Aorta (tissue), 5 donors: ENCODE results near the gene ELMO1. TPM values are rescaled to one million over a fixed set of nuclear protein-coding genes. Genes with fewer than 3 reads are reported as not detected.

ENCODE experiments used
- ATAC-seq: fragments of 200-7000 bp; cut with Tn5 transposase; one replicate; pipeline ENCODE4 v1.9.1; 2022; ENCODE audit warnings: moderate library complexity; ENCODE audit not compliant: low FRiP score
- DNase-seq, 2 donors: peaks; one replicate each; pipeline ENCODE4 v3.0.0-alpha.2; 2020
- H3K27ac ChIP-seq, 2 donors: one replicate each; pipeline ENCODE4 v1.5.1; 2013; ENCODE audit warnings: low read length in 2 of 2, mild to moderate bottlenecking in 2 of 2, moderate library complexity in 2 of 2, control low read depth in 1 of 2, inconsistent platforms in 1 of 2, low read depth in 1 of 2
- H3K27me3 ChIP-seq, 2 donors: one replicate each; pipeline ENCODE4 v1.6.1; 2013; ENCODE audit warnings: control low read depth in 1 of 2, low read length in 1 of 2, mild to moderate bottlenecking in 1 of 2, moderate library complexity in 1 of 2; ENCODE audit not compliant: insufficient read depth in 2 of 2, control insufficient read depth in 1 of 2
- H3K36me3 ChIP-seq, 2 donors: one replicate each; pipeline ENCODE4 v1.6.1; 2013; ENCODE audit warnings: control low read depth in 1 of 2, low read length in 1 of 2, mild to moderate bottlenecking in 1 of 2; ENCODE audit not compliant: insufficient read depth in 2 of 2, control insufficient read depth in 1 of 2
- H3K4me1 ChIP-seq, 2 donors: one replicate each; pipeline ENCODE4 v1.6.1; 2013; ENCODE audit warnings: low read length in 2 of 2, control low read depth in 1 of 2, mild to moderate bottlenecking in 1 of 2, moderate library complexity in 1 of 2; ENCODE audit not compliant: insufficient read depth in 2 of 2, control insufficient read depth in 1 of 2
- H3K4me3 ChIP-seq, 2 donors: one replicate each; pipeline ENCODE4 v1.5.1; 2013; ENCODE audit warnings: low read length in 2 of 2, control low read depth in 1 of 2, mild to moderate bottlenecking in 1 of 2
- H3K9me3 ChIP-seq: one replicate; pipeline ENCODE4 v1.6.1; 2013; ENCODE audit warnings: mild to moderate bottlenecking, low read length; ENCODE audit not compliant: control insufficient read depth
- WGBS, 2 donors: extraction: QIAGEN DNeasy Blood & Tissue Kit; methylation state at CpG; one replicate each; pipeline ENCODE4 v1.1.7; 2013; 5-methylcytosine and 5-hydroxymethylcytosine counted together
- intact Hi-C, 2 donors: fragments of 100-400 bp; cut with DNase I; formaldehyde crosslinking; loops; one replicate each; pipeline versions ENCODE4 v1.14.2 to v1.15.0; 2022
- polyA plus RNA-seq, 2 donors: library from polyadenylated mRNA; stranded (reverse); fragments of 200-250 nt; gene quantifications; one replicate each; pipeline ENCODE4 v1.2.3, GENCODE V29; 2013
- total RNA-seq, 2 donors: library from RNA; stranded (reverse); fragmentation: NEBNext Ultra II Directional; extraction: Animal tissue kit (Norgen Biotek cat#: 25700); gene quantifications; one replicate each; pipeline ENCODE4 v1.2.1, GENCODE V29; 2021
- donor health status: healthy with polysubstance abuse.
- donor health status: Bipolar disorder and iron deficiency.
- donor health status: DM: no; HTN: no; CAD: no.
- donor health status: DM: no; HTN: no; CAD: no.
- donor health status: DM: yes; HTN: yes; CAD: no.

ELMO1 gene
- total and polyA plus RNA-seq, 4 donors, result 1.8 to 86.9 (median 24.8) TPM

DNA sequence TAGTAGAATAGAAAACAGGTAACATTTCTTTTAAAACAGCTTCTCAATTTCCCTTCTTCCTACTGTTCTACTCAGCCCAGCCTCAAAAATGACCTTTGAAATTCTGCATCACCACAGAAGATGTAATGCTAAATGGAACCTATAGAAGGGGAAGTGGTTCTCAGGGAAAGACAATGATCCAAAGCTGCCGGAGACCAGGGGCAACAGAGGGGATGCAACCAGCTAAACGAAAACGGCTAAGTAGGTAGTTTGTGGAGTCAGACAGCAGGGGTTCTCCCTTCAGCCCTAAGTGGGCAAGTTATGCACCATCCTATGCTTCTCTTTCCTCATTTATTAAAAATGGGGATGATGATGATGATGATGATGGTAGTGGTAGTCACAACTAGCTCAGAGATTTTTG is 214.3 kb downstream of the ELMO1 start:
- Histone ChIP-seq H3K4me1 (no peaks in the 10 kb centered on the region), H3K36me3 (no peaks in the 10 kb centered on the region), H3K27ac (no peak overlapping the region), H3K27me3 (no peaks in the 10 kb centered on the region), H3K9me3 (no peaks in the 10 kb centered on the region), H3K4me3 (no peak overlapping the region)
- no peak for ATAC-seq
- WGBS, 2 donors, result 57 to 62% methylated on average over 3 of the region's 3 CpGs
- DNase-seq, result no peak
- intact Hi-C loops, result loop anchor here (2.0 to 10.0 kb wide), 3 partner anchors 260 to 600 kb away; no protein-coding TSS in a partner anchor

DNA sequence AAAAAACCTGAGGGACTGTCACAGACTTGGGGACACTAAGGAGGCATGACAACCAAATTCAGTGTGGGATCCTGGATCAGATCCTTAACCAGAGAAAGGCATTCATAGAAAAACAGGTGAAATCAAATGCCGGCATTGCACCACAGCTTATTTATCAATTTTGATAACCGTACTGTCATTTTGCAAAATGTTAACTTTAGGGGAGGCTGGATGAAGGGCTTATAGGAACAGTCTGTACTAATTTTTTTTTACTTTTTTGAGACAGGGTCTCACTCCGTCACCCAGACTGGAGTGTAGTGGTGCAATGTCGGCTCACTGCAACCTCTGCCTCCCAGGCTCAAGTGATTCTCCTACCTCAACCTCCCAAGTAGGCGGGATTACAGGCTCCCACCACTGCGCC is 217.1 kb downstream of the ELMO1 start:
- Histone ChIP-seq H3K4me1 (no peaks in the 10 kb centered on the region), H3K36me3 (no peaks in the 10 kb centered on the region), H3K4me3 (no peak overlapping the region), H3K27ac (no peak overlapping the region), H3K9me3 (no peaks in the 10 kb centered on the region), H3K27me3 (no peaks in the 10 kb centered on the region)
- ATAC-seq, result no peak
- no peak for DNase-seq
- intact Hi-C loops, result loop anchor here in 1 of 2 donors (10.0 kb wide), 2 partner anchors 263 to 603 kb away; no protein-coding TSS in a partner anchor
- WGBS, 2 donors, result 99% methylated on average over 6 of the region's 6 CpGs

DNA sequence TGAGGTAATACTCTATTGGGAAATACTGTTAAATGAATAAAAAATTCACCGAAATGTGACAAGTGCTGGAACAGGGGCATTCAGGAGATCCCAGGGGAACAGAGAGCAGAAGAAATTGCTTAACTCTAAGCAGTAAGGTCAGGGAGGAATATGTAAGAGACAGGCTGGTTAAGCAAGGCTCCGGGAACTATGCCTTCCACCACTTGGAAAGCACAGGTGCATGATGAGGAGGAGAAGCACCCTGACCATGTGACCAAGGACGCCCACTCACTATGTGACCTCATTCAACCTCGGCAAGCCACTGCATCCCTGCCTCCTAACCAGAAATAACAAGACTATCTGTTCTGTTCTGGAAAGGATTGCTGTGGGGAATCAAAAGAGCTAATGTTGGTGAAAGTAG is 218.4 kb downstream of the ELMO1 start:
- H3K27me3 ChIP-seq, result no peaks in the 10 kb centered on the region
- no peaks in the 10 kb centered on the region for H3K9me3 ChIP-seq
- H3K4me3 ChIP-seq, result no peak overlapping the region
- intact Hi-C loops, result loop anchor here in 1 of 2 donors (10.0 kb wide), 2 partner anchors 265 to 605 kb away; no protein-coding TSS in a partner anchor
- ATAC-seq (no peak), DNase-seq (no peak)
- H3K36me3 ChIP-seq, result no peaks in the 10 kb centered on the region
- WGBS, 2 donors, result 46 to 52% methylated on average over 4 of the region's 4 CpGs
- H3K27ac ChIP-seq, result no peak overlapping the region
- H3K4me1 ChIP-seq, result no peaks in the 10 kb centered on the region

DNA sequence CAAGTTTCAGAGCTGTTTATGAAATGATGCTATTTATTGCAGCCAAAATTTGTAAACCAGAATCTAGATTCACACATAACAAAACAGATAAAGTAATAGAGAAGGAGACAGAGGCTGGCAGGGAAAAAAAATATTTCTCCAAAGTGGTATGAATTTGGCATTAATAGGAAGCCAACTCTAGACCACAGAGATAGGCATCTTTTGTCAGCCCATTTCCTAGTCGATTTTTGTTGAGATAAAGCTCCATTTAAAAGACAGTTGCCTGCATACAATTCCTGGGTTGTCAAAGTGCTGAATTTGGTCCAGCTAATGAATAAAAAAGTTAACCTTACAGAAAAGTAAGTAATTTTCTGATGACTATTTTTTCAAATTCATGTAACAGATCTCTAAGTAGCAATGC is 219.3 kb downstream of the ELMO1 start:
- WGBS, 2 donors, result 25 to 29% methylated on average over 1 of the region's 1 CpG
- H3K27me3 ChIP-seq, result no peaks in the 10 kb centered on the region
- H3K36me3 ChIP-seq, result no peaks in the 10 kb centered on the region
- DNase-seq, result no peak
- no peaks in the 10 kb centered on the region for H3K4me1 ChIP-seq
- no peaks in the 10 kb centered on the region for H3K9me3 ChIP-seq
- intact Hi-C loops, result no loop called here
- ATAC-seq, result no peak
- no peak overlapping the region for H3K4me3 ChIP-seq
- H3K27ac ChIP-seq, result no peak overlapping the region

DNA sequence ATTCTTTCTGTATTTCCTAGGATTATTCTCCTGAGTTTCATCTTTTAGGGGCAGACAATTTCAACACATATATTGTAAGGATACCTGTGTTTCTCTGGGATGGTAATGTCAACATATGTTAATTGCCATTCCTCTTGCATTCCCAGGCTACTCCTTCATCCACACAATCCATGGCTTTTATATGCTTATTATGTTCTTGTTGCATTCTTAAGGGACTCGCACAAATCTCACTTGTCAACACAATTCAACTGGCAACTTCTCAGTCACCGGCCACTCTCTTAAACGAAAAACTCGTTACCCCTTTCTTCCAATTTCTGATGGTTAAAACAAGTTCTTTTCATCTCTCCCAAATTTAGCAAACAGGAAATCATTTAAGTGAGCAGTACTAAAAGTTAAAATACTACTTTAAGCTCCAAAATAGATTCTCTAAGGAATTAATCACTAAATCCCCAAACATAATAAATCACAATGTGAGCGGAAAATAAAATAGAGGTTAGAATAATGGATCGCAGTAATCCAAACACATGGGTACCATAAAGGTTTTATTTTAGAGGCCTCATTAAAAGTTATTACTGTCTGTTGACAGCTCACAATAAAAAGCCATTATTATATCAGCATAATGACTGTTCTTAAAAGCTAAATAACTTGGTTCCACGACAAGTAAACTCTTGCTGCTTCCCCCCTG is 223.2 kb downstream of the ELMO1 start:
- intact Hi-C loops, result no loop called here
- WGBS, 2 donors, result 64 to 80% methylated on average over 7 of the region's 7 CpGs
- Histone ChIP-seq H3K27ac (no peak overlapping the region), H3K9me3 (no peaks in the 10 kb centered on the region), H3K27me3 (no peaks in the 10 kb centered on the region), H3K36me3 (no peaks in the 10 kb centered on the region), H3K4me3 (no peak overlapping the region), H3K4me1 (no peaks in the 10 kb centered on the region)
- DNase-seq (no peak), ATAC-seq (no peak)

DNA sequence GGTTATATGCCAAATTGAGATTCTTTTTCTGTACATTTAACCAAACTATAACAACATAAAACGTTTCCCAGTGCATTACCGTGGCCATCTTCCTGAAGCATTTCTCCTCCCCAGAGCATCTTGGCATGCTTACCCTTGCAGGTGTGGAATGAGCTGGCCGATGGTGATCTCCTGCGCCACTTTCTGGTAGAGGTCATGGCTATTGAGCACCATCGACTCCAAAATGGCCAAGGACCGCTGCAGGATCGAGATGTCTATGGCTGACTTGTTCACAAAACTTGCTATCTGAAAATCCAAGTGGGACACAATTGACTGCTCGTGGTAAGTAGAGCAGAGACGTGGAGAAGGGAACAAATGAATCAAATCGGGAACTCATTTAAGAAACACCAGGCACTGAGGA is 223.9 kb downstream of the ELMO1 start:
- H3K27ac ChIP-seq, result no peak overlapping the region
- no peaks in the 10 kb centered on the region for H3K4me1 ChIP-seq
- H3K9me3 ChIP-seq, result no peaks in the 10 kb centered on the region
- H3K27me3 ChIP-seq, result no peaks in the 10 kb centered on the region
- intact Hi-C loops, result no loop called here
- DNase-seq (no peak), ATAC-seq (no peak)
- WGBS, 2 donors, result 88 to 89% methylated on average over 10 of the region's 10 CpGs
- no peak overlapping the region for H3K4me3 ChIP-seq
- H3K36me3 ChIP-seq, result no peaks in the 10 kb centered on the region

DNA sequence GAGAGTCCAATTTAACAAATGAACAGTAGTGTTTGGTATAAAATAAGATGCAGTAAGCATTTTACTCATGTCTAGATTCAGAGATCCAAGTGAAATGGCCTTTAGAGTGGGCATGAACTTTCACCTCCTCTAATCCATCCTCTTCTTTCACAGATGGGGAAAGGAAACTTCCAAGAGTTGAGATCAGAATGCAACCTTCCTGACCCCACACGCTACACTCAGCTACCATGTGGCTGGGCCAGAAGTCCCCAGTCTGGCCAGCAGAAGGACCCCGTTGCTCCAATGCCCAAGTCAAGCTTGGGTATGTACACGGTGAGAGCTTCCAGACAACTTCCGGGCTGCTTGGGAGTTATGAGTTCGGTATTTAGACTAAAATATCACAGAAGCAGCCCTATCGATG is 228.0 kb downstream of the ELMO1 start:
- Histone ChIP-seq H3K4me1 (no peaks in the 10 kb centered on the region), H3K9me3 (no peaks in the 10 kb centered on the region), H3K36me3 (no peaks in the 10 kb centered on the region), H3K27me3 (no peaks in the 10 kb centered on the region), H3K4me3 (no peak overlapping the region), H3K27ac (no peak overlapping the region)
- intact Hi-C loops, result no loop called here
- DNase-seq (peak in 1 of 2 donors; percentile 52), ATAC-seq (no peak)
- WGBS, 2 donors, result 86 to 88% methylated on average over 6 of the region's 6 CpGs

DNA sequence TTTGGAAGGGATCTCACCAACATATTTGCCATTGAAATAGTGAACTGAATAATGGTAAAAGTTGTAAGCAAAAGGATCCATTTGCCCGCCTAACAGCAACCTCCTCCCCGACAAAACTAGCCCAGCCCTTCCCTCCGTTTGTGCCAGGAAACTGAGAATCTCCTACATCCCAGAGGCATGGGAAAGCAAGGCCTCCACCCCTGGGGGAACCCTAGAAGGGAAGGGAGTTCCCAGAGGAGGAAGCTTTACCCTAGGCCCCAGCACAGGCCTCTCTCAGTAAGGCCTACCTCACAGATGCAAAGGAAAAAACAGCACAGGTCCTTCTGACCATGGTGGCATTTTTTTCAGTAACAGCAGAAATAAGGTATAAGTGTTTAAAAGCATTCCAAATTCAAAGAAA is 229.7 kb downstream of the ELMO1 start:
- WGBS, 2 donors, result 76 to 79% methylated on average over 3 of the region's 3 CpGs
- Histone ChIP-seq H3K27ac (no peak overlapping the region), H3K4me3 (no peak overlapping the region)

DNA sequence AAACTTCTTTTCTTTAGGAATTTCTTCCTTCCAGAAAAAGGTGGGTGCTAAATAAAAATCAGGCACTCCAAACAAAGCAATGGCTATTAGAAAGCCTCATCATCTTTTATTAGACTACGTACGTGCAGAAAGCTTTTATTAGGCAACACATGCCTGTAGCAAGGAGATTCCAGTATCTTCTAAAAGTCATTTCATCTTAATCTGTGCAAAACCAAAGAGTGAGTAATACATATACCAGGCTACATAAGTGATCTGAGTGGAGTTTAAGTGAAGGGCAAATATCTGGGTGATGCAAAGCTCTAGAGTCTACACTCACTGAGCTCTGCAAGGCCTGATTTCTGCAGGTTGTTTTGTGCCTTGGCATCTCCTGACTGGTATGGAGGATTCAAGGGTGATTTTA is 231.7 kb downstream of the ELMO1 start:
- Histone ChIP-seq H3K27ac (no peak overlapping the region), H3K4me1 (no peaks in the 10 kb centered on the region), H3K4me3 (no peak overlapping the region), H3K9me3 (no peaks in the 10 kb centered on the region), H3K36me3 (no peaks in the 10 kb centered on the region), H3K27me3 (no peaks in the 10 kb centered on the region)
- no peak for ATAC-seq
- DNase-seq, result no peak
- 84 to 86% methylated on average over 2 of the region's 2 CpGs for WGBS, 2 donors
- intact Hi-C loops, result no loop called here

More for the DNA sequence above, 229.7 kb downstream of the ELMO1 start:
- H3K4me1 ChIP-seq, result no peaks in the 10 kb centered on the region
- DNase-seq (no peak), ATAC-seq (no peak)
- intact Hi-C loops, result no loop called here
- H3K9me3 ChIP-seq, result no peaks in the 10 kb centered on the region
- no peaks in the 10 kb centered on the region for H3K36me3 ChIP-seq
- no peaks in the 10 kb centered on the region for H3K27me3 ChIP-seq
